Breast epithelium (tissue), 4 donors: ENCODE data around the gene SLC37A1. TPM values are rescaled to one million over a fixed set of nuclear protein-coding genes. Genes with fewer than 3 reads are reported as not detected.
A peak's percentile ranks its signal among the peaks of the same experiment; 100 is the strongest.

Experiments
- DNase-seq, 2 donors: peaks; one replicate each; pipeline ENCODE4 v3.0.0-alpha.2; 2019; ENCODE audit warnings: low spot score in 2 of 2
- H3K27ac ChIP-seq, 2 donors: fragments of 200-600 bp; sonication (generic) in 1 of 2; one replicate each; pipeline ENCODE4 v1.5.1; 2016 to 2019; ENCODE audit warnings: mild to moderate bottlenecking in 1 of 2
- H3K27me3 ChIP-seq, 2 donors: fragments of 200-600 bp; sonication (generic) in 1 of 2; one replicate each; pipeline versions ENCODE4 v1.5.1 to v1.6.0; 2017 to 2019; ENCODE audit warnings: control low read depth in 1 of 2, mild to moderate bottlenecking in 1 of 2
- H3K36me3 ChIP-seq: fragments of 200-600 bp; one replicate; pipeline ENCODE4 v1.5.1; 2019
- H3K4me1 ChIP-seq, 2 donors: fragments of 200-600 bp; sonication (generic); one replicate each; pipeline ENCODE4 v1.5.1; 2016 to 2019; ENCODE audit warnings: control low read depth in 1 of 2
- H3K4me3 ChIP-seq, 3 donors: fragments of 200-600 bp; sonication (generic); 1 replicate in 2 of 3; 2 replicates in 1 of 3; pipeline ENCODE4 v1.5.1; 2016 to 2019; ENCODE audit warnings: mild to moderate bottlenecking in 3 of 3, moderate library complexity in 2 of 3
- H3K9me3 ChIP-seq, 2 donors: fragments of 200-600 bp; sonication (generic) in 1 of 2; one replicate each; pipeline ENCODE4 v1.5.1; 2016 to 2019; ENCODE audit warnings: control low read depth in 1 of 2
- CTCF ChIP-seq, 3 donors: fragments of 450-650 bp; IDR thresholded peaks; one replicate each; pipeline ENCODE4 v1.5.1; 2016 to 2017; ENCODE audit warnings: antibody characterized with exemption in 3 of 3, mild to moderate bottlenecking in 3 of 3, moderate library complexity in 3 of 3
- POLR2A ChIP-seq: fragments of 450-650 bp; IDR thresholded peaks from one replicate; pipeline ENCODE4 v1.6.1; 2016; ENCODE audit warnings: antibody characterized with exemption, mild to moderate bottlenecking, moderate library complexity
- POLR2AphosphoS5 ChIP-seq, 3 donors: sonication (generic); formaldehyde crosslinking; IDR thresholded peaks; one replicate each; pipeline ENCODE4 v1.6.1; 2017; ENCODE audit warnings: antibody characterized with exemption in 3 of 3
- intact Hi-C: fragments of 100-400 bp; cut with DNase I; formaldehyde crosslinking; loops from one replicate; pipeline ENCODE4 v1.15.1; 2023; ENCODE audit warnings: low total_unique reads
- total RNA-seq, 3 donors: library from RNA; depleted of rRNA; stranded (reverse); fragments of >200 nt; gene quantifications; one replicate each; pipeline ENCODE4 v1.1.0, GENCODE V29; 2016

The SLC37A1 gene
- total RNA-seq, 3 donors from 2014 or later: 7.5 to 18.4 (median 18.4) TPM

GRCh38 chr21:42601656-42602055 lies 88.0 kb downstream of the SLC37A1 start:
- peak in 1 of 2 donors; percentile 37 for DNase-seq
- no peak for TF ChIP-seq CTCF (IDR thresholded peaks at IDR 0.05)
- TF ChIP-seq POLR2A: no peak
- no peak for TF ChIP-seq POLR2AphosphoS5 (IDR thresholded peaks at IDR 0.05)
- no peaks in the 10 kb centered on the region for H3K27me3 ChIP-seq
- no peaks in the 10 kb centered on the region for H3K4me1 ChIP-seq
- no peaks in the 10 kb centered on the region for H3K36me3 ChIP-seq
- peaks cover 0 to 2% of the 10 kb centered on the region in 2 donors for H3K9me3 ChIP-seq
- no peak overlapping the region for H3K4me3 ChIP-seq
- H3K27ac ChIP-seq: no peak overlapping the region
- intact Hi-C loops: no loop called here

- no peak overlapping the region for H3K27ac ChIP-seq
- no peaks in the 10 kb centered on the region for H3K4me1 ChIP-seq
- no peaks in the 10 kb centered on the region for H3K27me3 ChIP-seq
- no peak overlapping the region for H3K4me3 ChIP-seq
- TF ChIP-seq POLR2AphosphoS5 (IDR thresholded peaks at IDR 0.05) (no peak), CTCF (IDR thresholded peaks at IDR 0.05) (no peak), POLR2A (no peak)
- DNase-seq: peak in 1 of 2 donors; percentile 5
- intact Hi-C loops: no loop called here
- no peaks in the 10 kb centered on the region for H3K36me3 ChIP-seq
- H3K9me3 ChIP-seq: peaks cover 0 to 3% of the 10 kb centered on the region in 2 donors
Observed at GRCh38 chr21:42607102-42607501, 93.5 kb downstream of the SLC37A1 start.

- no peak overlapping the region for H3K27ac ChIP-seq
- peak in 1 of 2 donors; percentile 9 for DNase-seq
- peaks cover 0 to 3% of the 10 kb centered on the region in 2 donors for H3K9me3 ChIP-seq
- no peak for TF ChIP-seq CTCF (IDR thresholded peaks at IDR 0.05)
- no peak overlapping the region for H3K4me3 ChIP-seq
- no peaks in the 10 kb centered on the region for H3K4me1 ChIP-seq
- no peaks in the 10 kb centered on the region for H3K27me3 ChIP-seq
- H3K36me3 ChIP-seq: no peaks in the 10 kb centered on the region
- intact Hi-C loops: no loop called here
Observed at GRCh38 chr21:42607525-42608102, 94.0 kb downstream of the SLC37A1 start.

GRCh38 chr21:42608446-42608845 lies 94.8 kb downstream of the SLC37A1 start:
- Histone ChIP-seq H3K27me3 (no peaks in the 10 kb centered on the region), H3K9me3 (peaks cover 0 to 3% of the 10 kb centered on the region in 2 donors), H3K4me1 (no peaks in the 10 kb centered on the region), H3K27ac (no peak overlapping the region), H3K4me3 (no peak overlapping the region), H3K36me3 (no peaks in the 10 kb centered on the region)
- intact Hi-C loops: no loop called here
- no peak for DNase-seq
- TF ChIP-seq POLR2A (no peak), CTCF (IDR thresholded peaks at IDR 0.05) (no peak), POLR2AphosphoS5 (IDR thresholded peaks at IDR 0.05) (no peak)

GRCh38 chr21:42609811-42610210 lies 96.2 kb downstream of the SLC37A1 start:
- peaks cover 0 to 3% of the 10 kb centered on the region in 2 donors for H3K9me3 ChIP-seq
- no peak overlapping the region for H3K4me3 ChIP-seq
- TF ChIP-seq CTCF (IDR thresholded peaks at IDR 0.05) (no peak), POLR2AphosphoS5 (IDR thresholded peaks at IDR 0.05) (no peak), POLR2A (no peak)
- H3K27me3 ChIP-seq: no peaks in the 10 kb centered on the region
- peaks cover 0 to 4% of the 10 kb centered on the region in 2 donors for H3K4me1 ChIP-seq
- intact Hi-C loops: no loop called here
- peak in 1 of 2 donors; percentile 49 for DNase-seq
- no peak overlapping the region for H3K27ac ChIP-seq
- no peaks in the 10 kb centered on the region for H3K36me3 ChIP-seq
